ENCODE results near the gene PTPN14.
A peak's percentile ranks its signal among the peaks of the same experiment; 100 is the strongest.

The PTPN14 gene

GRCh38 chr1:214330222-214330621 lies 221.2 kb downstream of the PTPN14 start:
- no peak overlapping the region for H3K4me3 ChIP-seq (ENCODE audit: low read depth, low read length)
- DNase-seq (ENCODE audit: low read depth): no peak

GRCh38 chr1:214329470-214330220 lies 221.8 kb downstream of the PTPN14 start:
- no peak overlapping the region for H3K4me3 ChIP-seq (ENCODE audit: low read depth, low read length)
- no peak for DNase-seq (ENCODE audit: low read depth)

DNA sequence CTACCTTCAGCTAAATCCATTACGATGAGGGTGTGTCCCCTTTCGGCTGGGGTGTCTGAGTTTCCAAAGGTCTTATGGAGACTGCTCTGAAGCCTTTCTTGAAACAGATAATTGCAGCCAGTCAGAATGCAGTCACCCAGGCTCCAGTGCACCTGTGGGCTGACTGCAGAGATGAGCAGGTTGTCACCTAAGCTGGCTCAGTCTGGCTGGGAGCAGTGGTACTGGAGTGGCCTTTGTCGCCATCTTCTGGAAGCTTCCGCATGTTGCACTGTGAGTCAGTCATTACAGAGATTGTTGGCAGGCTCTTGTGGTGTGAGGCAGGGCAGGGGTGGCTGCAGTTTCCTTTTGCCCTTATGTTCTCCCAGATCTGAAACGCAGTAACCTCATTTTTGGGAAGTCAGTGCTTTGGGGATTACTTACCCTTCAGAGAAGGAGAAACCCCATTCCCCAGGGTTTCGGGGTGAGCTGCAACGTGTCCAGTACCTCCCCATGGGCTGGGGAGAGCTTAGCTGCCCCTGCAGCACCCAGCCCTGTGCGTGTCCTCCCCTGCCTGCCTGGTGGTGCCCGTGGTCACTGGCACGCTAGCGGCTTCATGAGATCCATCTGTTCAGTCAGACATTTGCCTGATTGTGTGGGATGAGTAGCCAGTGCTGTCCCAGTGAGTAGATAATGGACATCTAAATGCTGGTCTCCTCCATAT lies 222.5 kb downstream of the PTPN14 start:
- no peak overlapping the region for H3K4me3 ChIP-seq (ENCODE audit: low read depth, low read length)
- DNase-seq (ENCODE audit: low read depth): no peak

DNA sequence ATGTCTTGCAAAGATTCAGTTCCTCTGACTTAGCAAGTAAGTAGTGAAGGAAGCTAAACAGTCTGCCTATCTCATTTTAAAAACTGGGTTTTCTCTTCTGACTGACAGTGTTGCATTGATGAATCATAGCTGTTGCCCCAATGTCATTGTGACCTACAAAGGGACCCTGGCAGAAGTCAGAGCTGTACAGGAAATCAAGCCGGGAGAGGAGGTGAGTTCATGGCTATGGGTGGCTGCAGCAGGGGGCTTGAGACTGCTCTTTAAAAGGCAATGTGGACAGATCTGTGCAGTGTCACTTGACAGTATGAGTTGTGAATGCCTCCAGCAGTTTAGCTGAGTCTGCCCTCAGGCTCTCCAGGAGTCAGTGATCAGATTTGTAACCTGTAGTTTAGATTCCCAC lies 223.9 kb downstream of the PTPN14 start:
- no peak overlapping the region for H3K4me3 ChIP-seq (ENCODE audit: low read depth, low read length)
- no peak for DNase-seq (ENCODE audit: low read depth)

GRCh38 chr1:214326406-214326805 lies 225.0 kb downstream of the PTPN14 start:
- no peak overlapping the region for H3K4me3 ChIP-seq (ENCODE audit: low read depth, low read length)
- DNase-seq (ENCODE audit: low read depth): no peak

DNA sequence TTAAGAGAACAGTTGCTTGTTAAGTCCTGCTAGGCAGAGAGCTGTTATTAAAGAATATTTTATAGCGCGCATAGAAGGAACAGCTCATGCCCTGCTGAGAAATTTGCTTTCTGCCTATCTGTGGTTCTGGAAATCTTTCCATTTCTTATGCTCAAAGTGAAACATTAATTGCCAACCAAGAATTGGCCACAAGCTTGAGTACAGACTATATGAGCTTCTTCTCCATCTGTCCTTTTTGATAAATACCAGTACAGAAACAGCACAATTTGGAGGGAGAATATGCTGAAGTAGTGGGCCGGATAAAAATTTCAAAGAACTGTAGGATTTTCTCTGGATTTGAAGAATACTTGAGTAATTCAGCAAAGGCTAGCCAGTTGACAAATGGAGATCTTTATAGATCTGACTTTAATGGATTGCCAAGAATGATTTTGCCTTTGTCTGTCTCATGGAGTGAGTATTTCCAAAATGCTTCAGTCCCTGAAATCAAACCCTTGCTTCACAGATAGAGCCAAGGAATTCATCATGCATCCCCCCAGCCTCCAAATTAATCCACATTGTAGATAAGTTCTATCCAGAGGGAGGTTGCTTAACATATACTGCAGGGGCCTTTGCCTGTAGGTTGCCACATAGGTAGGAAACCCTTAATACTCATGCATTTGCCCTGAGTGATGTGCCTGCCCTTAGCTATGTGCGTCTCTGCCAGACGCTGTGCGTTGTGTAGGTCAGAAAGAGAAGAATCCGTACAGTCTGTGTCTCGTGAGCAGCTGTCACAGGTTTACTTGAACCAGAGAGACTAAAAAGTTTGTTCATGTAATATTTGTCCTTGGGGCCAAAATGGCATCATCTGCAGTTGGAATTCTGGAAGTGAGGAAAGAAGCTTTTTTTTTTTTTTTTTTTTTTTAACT lies 226.3 kb downstream of the PTPN14 start:
- no peak overlapping the region for H3K4me3 ChIP-seq (ENCODE audit: low read depth, low read length)
- DNase-seq (ENCODE audit: low read depth): no peak

DNA sequence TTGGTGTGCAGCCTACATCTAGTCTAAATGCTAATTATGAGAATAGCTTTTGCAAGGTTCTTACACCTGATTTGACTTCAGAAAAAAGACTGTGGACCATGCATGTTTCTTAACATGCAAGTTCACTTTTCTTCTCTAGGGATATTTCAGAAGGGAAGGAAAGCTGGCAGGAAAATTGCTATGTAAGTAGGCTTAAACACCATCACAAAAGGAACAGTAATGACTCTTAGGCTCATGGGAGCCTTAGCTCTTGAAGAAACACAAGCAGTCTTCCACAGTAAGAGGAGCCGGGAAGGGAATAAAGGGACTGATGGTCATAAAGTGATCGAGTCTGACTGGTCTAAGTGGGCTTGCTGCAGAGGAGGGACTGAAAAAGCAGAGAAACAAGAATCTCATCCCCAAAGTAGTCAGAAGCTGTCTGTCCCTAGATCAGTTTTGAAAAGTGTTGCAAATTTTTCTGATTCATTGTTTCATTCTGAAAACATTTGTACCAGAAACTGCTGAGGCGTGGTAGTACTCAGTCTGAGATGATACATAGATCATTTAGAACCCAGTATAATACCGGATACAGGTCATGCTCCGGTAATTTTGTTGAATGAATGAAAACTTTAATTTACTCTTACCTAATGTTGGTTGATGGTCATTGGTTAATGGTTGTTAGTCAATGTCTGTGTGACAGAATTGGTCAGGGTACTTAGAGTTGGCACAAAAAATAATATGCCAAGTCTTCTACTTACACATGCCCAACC lies 229.5 kb downstream of the PTPN14 start:
- DNase-seq (ENCODE audit: low read depth): no peak
- no peak overlapping the region for H3K4me3 ChIP-seq (ENCODE audit: low read depth, low read length)

- DNase-seq (ENCODE audit: low read depth): no peak
- no peak overlapping the region for H3K4me3 ChIP-seq (ENCODE audit: low read depth, low read length)
These were observed 231.5 kb downstream of the PTPN14 start for GRCh38 chr1:214319938-214320337.

DNA sequence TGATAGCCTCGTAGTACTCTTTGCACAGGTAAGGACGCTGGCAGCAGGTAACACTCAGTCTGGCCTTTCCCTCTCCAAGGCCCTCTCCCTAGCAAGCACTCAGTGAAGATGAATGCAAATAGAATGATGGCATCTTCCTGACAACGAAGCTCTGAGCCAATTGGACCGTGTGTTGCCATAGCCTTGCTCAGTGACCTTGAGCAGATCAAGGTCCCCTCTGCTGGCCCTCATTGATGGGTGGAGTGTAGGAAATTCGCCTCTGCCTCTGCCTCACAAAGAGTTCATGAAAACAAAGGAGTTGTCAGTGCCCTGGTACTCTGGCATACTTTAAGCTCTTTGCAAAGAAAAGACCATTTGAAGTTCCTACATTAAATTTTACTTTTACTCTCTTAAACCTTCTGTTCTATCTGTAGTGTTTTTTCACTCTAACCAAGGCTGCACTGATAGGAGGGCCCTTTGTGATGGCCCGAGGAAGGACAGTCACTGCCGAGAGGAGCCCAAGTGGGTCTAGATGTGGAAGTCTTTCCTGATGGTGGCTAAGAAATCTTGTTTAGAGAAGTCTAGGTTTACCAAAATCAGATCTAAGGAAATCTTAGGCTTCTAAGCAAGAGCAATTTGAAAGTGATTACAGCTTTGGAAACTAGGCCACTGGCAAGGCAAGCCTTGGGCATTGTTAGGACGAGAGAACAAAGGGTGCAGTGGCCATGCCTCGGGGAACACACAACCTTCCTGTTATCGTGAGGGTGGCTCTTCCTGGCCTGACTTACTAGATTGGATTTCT lies 232.3 kb downstream of the PTPN14 start:
- no peak for DNase-seq (ENCODE audit: low read depth)
- H3K4me3 ChIP-seq (ENCODE audit: low read depth, low read length): no peak overlapping the region

DNA sequence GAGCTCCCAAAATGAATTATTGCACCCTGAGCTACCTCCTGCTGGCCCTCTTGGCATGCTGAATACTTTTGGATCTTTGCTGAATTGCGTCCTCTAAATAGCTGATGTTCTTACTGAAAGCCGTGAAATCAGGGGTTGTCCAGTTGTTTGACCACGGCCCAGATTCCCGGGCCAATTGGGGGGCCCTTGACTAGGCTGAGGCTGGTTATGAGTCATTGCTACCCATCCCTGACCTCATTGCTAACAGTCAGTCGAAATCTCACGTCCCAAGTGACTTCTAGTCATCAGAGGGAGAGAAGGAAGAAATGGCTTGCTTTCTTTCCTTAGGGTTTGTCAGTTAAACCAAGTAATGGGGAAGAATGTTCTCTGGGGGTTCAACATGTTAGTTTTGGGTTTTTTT lies 233.0 kb downstream of the PTPN14 start:
- peak; percentile 88 for DNase-seq (ENCODE audit: low read depth)

DNA sequence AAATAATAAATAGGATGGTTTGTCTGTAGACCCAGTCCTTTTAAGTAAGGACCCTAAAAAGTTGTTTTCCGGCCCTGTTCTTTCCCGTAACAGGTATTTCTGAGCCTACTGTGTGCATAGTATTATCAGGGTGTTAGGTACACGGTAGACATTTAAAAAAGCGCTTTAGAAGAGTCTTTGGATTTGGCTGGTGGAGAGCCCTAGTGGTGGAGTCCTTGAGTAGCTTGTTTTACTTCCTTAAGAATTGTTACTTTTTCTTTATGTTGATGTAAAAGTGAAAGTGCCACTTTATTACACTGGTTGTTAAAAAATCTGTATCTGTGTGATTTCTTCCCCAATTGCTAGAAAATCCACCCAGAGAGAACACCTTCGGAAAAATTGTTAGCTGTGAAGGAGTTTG lies 233.7 kb downstream of the PTPN14 start:
- no peak overlapping the region for H3K4me3 ChIP-seq (ENCODE audit: low read depth, low read length)
- DNase-seq (ENCODE audit: low read depth): no peak

More for the DNA sequence above, 233.0 kb downstream of the PTPN14 start:
- no peak overlapping the region for H3K4me3 ChIP-seq (ENCODE audit: low read depth, low read length)

- no peak for DNase-seq (ENCODE audit: low read depth)
These were observed 234.1 kb downstream of the PTPN14 start for GRCh38 chr1:214317300-214317699.

DNA sequence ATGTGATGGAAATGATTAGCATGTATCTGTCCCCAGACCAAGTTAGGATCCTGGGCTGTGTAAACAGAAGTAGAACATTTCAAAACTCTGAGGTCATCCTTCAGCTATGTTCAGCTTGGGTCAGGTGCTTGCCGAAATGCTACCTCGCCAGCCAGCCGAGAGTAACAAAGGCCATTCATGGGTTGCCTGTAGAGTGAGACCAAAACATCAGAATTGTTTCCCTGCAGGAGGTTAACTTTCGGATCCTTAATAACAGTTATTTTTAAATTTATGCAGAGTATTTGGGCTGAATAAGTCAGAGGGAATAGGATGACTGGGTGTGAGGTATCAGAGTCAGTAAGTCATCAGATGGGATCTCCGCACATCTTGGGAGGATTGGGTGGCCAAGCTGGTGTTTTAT lies 234.8 kb downstream of the PTPN14 start:
- H3K4me3 ChIP-seq (ENCODE audit: low read depth, low read length): no peak overlapping the region
- no peak for DNase-seq (ENCODE audit: low read depth)

More at GRCh38 chr1:214317300-214317699, 234.1 kb downstream of the PTPN14 start:
- no peak overlapping the region for H3K4me3 ChIP-seq (ENCODE audit: low read depth, low read length)

GRCh38 chr1:214314178-214314843 lies 237.1 kb downstream of the PTPN14 start:
- no peak overlapping the region for H3K4me3 ChIP-seq (ENCODE audit: low read depth, low read length)
- DNase-seq (ENCODE audit: low read depth): no peak

GRCh38 chr1:214312530-214313051 lies 238.8 kb downstream of the PTPN14 start:
- H3K4me3 ChIP-seq (ENCODE audit: low read depth, low read length): no peak overlapping the region
- no peak for DNase-seq (ENCODE audit: low read depth)

- H3K4me3 ChIP-seq (ENCODE audit: low read depth, low read length): no peak overlapping the region
- DNase-seq (ENCODE audit: low read depth): no peak
These were observed 240.4 kb downstream of the PTPN14 start for GRCh38 chr1:214310777-214311690.

DNA sequence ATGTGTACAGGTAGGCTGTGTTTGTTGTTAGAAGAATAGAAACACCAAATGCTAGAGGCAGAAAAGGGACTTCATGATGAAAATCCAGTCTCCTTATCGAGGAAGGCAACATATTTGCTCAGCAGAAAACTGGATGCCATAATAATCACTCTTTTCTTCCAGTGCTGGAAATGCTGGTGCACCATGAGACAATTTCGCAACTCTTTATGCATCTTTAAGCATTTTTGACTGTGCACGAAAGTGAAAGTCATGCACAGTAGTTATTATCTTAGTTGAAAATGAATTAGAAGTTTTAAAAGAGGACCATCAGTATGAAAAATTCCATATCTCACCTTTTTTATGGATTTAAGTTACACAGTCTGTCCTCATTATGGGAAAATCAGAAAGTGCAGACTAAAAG lies 241.4 kb downstream of the PTPN14 start:
- no peak for DNase-seq (ENCODE audit: low read depth)
- H3K4me3 ChIP-seq (ENCODE audit: low read depth, low read length): no peak overlapping the region

Data from skeletal muscle cell (primary cell).